ENCODE results near the gene CYP2D6.

DNA sequence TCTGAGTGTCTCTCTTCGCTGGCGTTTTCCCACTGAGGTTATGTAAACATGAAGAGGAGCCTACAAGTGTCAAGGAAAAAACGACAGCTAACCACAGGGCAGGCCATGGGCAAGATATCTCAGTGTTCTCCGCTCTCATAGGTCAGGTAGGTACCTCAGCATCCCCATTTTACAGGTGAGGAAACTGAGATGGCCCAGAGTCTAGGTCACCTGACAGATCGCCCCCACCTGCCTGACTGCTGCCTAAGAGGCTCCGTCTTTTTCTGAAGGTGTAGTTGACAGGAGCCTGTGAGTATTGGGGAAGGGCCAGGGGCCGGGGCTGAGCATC is 39.2 kb downstream of the CYP2D6 start:
- TF ChIP-seq, protein P1, sequence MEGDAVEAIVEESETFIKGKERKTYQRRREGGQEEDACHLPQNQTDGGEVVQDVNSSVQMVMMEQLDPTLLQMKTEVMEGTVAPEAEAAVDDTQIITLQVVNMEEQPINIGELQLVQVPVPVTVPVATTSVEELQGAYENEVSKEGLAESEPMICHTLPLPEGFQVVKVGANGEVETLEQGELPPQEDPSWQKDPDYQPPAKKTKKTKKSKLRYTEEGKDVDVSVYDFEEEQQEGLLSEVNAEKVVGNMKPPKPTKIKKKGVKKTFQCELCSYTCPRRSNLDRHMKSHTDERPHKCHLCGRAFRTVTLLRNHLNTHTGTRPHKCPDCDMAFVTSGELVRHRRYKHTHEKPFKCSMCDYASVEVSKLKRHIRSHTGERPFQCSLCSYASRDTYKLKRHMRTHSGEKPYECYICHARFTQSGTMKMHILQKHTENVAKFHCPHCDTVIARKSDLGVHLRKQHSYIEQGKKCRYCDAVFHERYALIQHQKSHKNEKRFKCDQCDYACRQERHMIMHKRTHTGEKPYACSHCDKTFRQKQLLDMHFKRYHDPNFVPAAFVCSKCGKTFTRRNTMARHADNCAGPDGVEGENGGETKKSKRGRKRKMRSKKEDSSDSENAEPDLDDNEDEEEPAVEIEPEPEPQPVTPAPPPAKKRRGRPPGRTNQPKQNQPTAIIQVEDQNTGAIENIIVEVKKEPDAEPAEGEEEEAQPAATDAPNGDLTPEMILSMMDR (IDR thresholded peaks at IDR 0.05): no peak
- TF ChIP-seq ZFX (IDR thresholded peaks at IDR 0.05; ENCODE audit: borderline replicate concordance): no peak

All from 22Rv1 (cell line).